Stimulated activated CD8-positive, alpha-beta memory T cell treated with anti-CD3 and anti-CD28 coated beads, Interleukin-4, amount 100 ng/mL, for 24 hours (primary cell): ENCODE measurements around the gene CLDN7.
A peak's percentile ranks its signal among the peaks of the same experiment; 100 is the strongest.

Experiments used
- DNase-seq: peaks from one replicate; pipeline ENCODE4 v3.0.0-alpha.2; 2020; ENCODE audit warnings: low read depth

The CLDN7 gene

DNA sequence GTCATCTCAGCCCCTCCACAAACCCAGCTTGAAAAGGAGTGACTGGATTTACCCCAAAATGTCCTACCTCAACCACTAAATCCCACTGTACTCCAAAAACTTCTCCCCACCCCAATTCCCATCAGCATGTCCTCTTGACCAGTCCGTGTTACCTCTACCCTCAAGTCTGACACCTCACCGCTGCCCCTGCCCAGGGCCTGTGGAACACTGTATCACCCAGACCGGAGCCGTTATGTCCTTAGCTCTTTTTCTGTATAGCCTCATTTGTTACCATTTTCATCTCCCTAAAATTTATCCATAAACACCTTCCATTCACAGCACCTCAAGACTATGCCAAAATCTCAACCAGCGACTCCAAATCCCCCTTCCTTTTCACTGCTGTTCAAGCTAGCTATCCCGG is 25.5 kb downstream of the CLDN7 start:
- DNase-seq = no peak

DNA sequence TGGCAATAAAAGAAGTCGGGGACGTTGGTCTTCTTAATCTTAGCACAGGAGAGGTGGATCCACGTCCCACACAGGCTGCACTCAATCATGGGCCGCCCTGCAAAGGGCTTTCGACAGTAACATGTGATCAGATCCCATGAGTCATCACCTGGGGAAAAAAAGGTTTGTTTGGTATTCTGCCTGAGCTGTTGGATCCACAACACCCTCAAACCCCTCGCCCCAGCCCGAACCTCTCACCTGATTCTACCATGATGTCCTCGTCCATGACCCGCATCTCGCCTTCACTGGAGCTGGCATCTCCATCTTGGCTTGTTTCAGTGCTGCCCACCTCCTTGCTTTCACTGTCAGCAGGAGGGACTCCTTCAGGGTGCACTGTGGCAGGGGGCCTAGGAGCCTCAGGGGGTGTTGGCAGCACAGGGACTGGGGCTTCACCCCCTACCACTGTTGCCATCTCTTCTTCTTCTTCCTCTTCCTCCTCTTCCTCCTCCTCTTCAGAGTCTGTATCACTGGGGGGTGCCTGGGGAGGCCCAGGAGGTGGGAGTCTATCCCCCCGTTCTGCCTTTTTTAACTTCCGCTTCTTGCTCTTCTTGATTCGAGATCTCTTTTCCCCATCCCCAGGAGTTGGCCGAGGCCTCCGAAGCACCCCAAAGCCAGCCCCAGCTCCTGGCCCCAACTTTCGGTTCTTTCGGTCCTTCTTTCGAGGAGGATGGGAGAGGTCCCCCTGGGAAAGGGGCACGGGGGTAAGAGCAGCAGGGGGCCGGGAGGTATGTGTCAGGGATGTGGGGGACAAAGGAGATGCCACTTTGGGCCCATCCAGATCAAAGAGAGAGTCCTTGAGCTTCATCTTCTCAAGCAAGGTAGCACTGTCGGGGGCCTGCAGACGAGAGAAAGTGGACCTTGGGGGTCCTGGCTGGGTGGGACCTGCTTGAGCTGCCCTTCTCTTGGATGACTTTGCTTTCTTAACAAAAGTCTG is 26.3 kb downstream of the CLDN7 start:
- DNase-seq = no peak

DNA sequence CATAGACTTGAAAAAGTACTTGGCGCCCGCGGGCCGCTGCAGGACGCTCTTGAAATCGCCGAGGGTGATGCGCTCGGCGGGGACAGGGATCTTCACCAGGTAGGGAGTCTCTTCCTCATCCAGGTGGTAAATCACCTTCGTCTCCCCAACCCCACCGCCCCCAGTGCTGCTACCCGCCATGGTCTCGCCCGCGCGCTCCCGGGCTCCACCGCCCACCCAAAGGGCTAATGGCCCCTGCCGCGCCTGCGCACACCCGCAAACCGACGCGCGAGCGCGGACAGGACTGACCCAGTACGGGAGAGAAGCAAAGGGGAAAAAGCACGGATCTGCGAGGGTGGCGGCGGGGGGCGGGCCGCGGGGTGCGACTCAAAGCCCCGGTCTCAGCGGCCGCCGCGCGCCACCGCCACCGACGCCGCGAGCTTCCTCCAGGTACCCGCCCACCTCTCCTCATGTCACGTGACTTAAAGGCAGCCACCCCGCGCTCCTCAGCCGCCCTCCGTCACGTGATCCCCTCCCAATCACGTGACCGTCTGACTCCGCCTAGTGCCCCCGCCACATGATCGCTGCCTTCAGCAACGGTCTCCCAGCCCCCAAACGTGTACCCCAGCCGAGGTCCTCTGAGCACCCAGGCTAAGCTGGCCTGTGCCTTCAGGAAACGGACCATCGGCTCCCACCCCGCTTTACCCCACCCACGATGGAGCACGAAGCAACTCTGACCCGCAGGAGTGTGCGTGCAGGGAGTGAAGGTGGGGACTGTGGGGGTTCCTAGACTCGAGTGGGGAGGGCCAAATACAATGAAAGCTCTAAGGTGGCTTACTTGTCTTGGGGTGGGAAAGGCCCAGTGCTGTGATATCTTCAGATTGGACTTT is 28.0 kb downstream of the CLDN7 start, which contains the start of gene DVL2:
TSS of gene DVL2 (minus strand) at position 435 of the 869 bp plus-strand sequence. CDS start at position 180, 255 bp downstream.
- peak; percentile 93 for DNase-seq

DNA sequence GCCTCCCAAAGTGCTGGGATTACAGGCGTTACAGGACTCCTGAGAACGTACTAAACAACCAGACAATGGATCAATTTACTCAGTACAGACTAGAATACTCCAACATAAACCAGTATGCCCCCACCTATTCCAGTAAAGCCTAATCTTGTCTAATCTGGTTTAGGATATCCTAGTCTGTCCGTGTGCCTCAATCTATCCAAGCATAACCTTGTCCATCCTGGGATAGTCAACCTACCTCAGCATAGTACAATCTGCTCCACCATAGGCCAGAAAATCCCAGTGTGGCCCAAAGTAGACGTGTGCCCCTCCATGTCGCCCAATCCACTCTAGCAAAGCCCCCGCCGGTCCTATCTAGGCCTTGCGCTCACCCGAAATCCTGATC is 28.6 kb downstream of the CLDN7 start:
- DNase-seq = no peak

DNA sequence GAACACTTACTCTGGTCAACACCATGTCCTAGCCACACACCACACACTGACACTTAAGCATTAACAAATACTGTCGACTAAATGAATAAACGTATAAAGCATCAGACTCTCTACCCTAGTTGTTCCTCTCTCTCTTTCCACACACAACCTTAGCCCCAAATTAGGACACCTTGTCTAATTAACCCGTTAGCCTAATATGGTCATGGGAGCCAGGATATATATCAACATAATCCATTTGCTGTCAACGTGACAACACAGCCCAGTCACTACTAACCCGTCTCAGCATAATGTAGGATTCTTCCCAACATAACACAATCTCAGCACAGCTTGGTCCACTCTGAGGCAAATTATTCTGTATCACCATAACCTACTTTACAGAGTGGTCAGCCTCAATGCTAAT is 30.2 kb downstream of the CLDN7 start:
- DNase-seq = no peak

DNA sequence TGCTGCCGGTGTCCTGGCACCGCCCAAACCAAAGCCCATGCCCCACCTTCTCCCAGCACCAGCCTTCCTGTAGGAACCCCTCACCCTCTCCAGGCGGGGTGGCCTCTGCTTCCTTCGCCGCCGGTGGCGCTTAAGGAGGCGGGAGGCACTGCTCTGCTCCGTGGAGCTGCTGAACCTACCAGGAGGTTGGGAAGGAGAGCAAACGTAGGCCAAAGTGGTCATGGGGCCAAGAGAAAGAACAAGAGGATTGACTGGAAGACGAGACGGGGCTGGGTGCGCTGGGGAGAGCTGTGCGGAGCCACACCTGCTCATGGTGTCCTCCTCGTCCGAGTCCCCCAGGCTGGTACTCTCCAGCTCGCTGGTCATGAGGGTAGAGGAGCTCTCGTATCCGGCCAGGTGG is 32.8 kb downstream of the CLDN7 start:
- no peak for DNase-seq

DNA sequence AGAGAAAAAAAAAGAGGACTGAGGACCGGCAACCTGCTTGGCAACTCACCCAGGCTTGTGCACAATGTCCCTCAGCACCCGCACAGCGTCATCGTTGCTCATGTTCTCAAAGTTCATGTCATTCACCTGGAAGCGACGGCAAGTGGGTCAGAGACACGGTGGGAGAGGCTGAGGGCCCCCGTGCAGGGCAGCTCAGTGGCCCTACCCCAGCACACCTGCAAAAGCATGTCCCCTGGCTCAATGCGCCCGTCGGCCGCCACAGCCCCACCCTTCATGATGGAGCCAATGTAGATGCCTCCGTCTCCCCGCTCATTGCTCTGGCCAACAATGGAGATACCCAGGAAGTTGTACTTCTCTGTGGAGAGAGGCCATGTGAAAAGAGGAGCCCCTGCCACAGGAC is 33.4 kb downstream of the CLDN7 start:
- DNase-seq = no peak

DNA sequence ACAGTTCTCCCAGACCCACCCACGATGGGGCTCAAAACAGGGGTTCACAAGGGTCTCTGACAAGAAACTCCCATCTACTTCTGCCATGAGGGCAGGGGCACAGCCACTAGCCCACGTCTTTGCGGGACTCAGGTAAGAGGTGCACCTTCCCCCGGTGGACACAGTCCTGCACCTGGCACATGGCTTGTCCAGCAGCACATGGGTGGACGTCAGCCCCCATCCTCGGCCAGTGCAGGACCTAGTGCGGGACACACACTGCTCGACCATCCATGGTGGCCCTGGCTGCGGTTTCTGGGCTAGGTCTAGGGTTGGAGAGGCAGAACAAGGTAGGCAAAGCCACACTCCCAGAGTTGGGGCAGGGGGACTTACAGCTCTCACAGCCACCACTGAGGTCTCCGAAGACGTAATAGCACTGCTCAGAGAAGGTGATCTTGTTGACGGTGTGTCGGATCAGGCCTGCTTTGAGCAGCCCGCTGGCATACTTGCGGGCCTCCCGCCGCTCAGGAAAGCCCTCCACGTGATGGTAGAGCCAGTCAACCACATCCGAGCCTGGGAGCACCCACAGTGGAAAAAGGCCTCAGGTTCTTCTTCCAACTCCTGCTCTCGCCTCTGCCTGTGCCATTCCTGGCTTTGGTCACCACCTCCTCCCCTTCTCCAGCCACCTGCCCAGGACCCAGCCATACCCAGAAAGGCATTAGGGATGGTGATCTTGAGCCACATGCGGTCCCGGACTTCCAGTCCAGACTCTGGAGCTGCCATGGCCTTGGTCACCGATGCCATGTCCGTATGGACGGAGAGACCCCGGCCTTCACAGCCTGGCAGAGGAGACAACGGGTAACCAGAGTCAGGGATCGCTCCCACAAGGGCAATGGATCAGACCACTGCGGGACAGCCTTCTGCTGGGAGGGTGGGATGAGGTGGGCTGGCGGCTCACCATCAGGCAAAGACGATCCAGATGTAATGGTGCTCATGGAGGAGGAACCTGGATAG is 35.3 kb downstream of the CLDN7 start:
- no peak for DNase-seq

DNA sequence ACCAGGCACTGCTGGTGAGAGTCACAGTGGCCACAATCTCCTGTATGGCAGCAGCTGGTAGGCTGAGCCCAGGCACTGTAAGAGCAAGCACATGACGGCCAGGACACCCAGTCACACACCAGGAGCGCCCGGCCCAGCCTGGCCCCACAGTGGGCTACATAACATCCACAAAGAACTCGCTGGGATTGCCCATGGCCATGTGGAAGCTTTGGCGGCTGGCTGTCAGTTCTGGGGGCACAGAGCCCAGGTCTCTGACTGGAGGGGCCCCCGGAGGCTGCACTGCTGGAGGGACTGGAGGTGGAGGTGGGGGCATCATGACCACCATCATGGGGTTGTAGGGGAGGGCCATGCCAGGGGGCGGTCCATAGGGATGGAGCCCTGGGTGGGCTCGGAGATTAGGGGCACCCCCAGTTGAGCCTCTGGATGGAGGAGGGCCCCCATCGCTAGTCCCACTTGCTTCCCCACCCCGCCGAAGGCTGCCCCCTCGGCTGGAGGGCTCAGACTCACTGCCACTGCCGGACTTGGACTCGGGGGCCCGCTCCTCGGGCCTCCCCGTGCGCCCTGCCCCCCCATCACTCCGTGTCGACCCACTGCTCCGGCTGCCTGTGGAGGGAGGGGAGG is 36.5 kb downstream of the CLDN7 start:
- DNase-seq = no peak

DNA sequence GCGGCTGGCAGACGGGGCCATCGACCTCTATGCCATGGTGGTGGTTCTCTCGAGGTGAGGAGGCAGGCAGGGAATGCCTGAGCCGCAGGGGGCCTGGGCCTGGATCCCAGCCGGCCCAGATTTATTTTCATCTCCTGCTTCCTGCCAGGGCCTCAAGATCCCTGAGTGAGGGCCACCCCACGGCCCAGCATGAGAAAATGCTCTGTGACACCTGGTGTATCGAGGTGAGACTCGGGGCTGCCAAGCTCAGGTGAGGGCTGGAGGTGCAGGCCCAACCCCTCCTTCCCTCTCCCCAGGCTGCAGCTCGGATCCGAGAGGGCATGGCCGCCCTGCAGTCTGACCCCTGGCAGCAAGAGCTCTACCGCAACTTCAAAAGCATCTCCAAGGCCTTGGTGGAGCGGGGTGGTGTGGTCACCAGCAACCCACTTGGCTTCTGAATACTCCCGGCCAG is 37.6 kb downstream of the CLDN7 start:
- DNase-seq = no peak

DNA sequence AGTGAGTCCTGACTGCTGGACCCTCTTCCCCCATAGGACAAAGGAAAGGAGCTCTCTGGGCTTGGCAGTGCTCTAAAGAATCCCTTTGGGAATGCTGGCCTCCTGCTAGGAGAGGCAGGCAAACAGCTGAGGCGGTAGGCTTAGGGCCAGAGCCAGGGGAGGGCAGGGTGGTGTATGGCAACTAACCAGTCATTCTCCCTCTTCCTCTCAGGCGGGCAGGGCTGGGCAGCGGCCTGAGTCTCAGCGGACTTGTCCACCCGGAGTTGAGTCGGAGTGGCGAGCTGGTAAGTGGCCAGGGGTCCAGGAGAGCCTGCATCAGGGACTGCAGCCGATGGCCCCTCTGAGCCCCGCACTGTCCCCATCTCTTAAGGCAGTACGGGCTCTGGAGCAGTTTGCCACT is 38.2 kb downstream of the CLDN7 start:
- no peak for DNase-seq

DNA sequence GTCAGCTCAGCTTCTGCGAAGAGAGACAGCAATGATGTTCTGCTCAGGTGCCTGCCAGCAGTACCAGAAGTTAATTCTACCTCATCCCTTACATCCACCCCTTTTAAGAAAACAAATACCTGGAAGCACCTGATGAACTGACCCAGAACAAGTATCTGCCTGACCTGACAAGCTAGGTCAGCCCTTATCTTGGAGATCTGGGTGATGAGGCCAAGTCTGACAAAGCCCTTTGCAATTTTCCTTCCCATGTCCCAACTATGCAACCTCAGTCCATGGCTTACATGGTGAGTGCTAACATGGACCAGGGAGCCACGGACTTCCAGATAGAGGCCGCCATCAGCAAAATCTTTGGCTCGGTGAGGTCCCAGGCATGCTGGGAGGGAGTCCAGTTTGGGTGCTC is 38.9 kb downstream of the CLDN7 start:
- no peak for DNase-seq

DNA sequence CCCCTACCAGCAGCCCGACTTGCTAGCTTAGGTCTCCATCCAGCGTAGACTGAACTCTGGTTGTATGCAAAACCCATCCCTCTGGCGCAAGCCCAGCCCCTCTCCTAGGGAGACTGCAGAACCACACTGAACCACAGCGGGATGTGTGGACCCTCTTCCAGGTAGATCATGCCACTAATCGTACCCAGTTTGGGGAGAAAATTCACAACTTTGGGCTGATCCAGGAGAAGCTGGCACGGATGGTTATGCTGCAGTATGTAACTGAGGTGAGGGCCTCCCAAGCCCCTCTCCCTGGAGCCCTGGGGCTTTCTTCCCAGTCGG is 39.3 kb downstream of the CLDN7 start:
- no peak for DNase-seq

DNA sequence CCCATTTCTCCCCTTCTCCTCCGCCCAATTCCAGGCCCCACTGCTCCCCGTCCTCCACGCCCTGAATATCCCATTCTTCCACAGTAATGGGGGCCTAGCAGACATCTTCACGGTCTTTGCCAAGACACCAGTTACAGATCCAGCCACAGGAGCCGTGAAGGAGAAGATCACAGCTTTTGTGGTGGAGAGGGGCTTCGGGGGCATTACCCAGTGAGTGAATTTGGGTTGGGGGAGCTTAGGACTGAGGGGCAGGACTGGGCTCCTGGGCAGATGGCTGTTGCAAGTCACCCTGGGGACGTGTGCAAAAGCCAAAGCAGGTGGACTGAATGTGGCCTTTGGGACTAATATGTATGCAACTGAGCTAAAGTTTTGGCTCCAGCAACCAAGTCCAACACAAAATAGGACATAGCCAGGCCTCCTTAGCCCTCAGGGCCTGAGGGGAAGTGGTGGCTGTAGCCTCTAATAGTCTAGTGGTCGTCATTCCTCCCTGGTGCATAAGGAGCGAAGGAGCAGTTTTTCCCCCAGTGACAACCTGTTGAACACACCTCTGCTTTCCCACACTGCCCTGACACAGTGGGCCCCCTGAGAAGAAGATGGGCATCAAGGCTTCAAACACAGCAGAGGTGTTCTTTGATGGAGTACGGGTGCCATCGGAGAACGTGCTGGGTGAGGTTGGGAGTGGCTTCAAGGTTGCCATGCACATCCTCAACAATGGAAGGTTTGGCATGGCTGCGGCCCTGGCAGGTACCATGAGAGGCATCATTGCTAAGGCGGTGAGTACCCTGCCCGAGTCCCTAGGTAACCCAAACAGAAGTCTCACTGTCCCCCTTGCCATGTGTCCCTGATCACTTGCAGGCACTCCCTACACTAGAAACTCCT is 39.9 kb downstream of the CLDN7 start:
- DNase-seq = no peak

DNA sequence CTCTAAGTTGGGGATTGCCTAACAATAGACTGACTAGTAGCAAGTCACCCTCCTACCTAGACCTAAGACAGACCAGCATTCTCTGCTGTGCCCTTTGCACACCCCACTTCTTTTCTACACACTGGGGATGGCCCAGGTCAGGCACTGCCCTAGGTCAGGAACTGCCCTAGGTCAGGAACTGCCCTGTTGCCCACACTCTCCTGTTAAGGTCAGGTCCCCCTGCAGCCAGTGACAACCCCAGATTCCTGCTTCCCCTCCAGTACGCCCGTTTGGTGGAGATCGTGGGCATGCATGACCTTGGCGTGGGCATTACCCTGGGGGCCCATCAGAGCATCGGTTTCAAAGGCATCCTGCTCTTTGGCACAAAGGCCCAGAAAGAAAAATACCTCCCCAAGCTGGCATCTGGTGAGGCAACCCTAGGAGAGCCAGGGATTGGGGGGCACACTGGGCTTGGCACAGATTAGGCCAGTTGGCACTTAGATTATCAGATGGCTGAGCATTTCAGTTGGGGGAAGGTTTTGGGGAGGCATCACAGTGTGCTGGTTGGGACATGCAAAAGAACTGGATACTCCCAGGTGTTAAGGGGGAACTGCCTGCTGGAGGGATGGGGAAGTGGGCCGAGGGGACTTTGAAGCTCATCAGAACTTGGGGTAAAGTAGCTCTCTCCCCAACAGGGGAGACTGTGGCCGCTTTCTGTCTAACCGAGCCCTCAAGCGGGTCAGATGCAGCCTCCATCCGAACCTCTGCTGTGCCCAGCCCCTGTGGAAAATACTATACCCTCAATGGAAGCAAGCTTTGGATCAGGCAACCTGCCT is 40.8 kb downstream of the CLDN7 start:
- no peak for DNase-seq

DNA sequence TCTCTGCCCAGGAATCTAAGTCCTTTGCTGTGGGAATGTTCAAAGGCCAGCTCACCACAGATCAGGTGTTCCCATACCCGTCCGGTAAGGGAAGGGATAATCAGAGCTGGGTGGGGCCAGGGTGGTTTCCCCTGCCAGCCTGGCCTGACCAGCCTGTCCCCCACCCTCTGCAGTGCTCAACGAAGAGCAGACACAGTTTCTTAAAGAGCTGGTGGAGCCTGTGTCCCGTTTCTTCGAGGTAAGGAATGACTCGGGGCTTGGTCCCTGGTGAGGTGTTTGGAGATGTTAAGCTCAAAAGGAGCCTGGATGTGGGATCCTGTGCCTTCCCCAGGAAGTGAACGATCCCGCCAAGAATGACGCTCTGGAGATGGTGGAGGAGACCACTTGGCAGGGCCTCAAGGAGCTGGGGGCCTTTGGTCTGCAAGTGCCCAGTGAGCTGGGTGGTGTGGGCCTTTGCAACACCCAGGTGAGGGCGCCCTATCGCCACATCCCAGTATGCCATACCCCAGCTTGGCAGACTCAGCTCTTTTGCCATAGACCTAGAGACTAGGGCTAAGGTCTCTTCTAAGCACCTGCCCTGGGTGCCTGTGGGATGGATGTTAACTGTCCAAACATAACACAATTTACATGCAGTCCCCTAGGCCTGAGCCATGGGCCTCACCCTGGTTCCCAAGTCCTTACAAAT is 41.5 kb downstream of the CLDN7 start:
- DNase-seq = peak; percentile 43

DNA sequence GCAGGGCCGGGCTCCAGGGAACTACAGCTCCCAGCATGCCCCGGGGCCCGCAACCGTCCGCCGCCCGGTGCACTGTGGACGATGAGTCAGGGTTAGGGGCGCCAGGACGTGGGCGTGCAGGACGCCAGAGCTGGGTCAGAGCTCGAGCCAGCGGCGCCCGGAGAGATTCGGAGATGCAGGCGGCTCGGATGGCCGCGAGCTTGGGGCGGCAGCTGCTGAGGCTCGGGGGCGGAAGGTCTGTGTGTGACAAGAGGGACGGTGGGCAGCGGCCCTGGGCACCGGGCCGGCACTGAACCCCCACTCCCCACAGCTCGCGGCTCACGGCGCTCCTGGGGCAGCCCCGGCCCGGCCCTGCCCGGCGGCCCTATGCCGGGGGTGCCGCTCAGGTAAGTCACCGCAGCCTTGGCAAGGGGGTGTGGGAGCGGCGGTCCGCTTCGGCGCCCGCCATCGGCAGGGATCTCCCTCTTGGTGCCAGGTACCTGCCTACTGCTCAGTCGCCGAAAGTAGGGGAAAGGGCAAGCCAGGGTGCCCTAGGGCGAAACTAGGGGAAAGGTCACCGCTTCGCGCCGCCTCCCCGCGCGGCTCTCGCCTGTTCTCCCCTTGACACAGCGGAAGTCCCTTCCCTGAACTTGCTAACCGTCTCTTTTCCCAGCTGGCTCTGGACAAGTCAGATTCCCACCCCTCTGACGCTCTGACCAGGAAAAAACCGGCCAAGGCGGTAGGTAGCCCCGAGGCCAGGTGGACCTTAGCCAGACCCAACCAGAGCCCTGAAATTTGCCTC is 42.3 kb downstream of the CLDN7 start, which contains the start of the genes ACADVL and DLG4:
TSS of gene ACADVL (plus strand) at position 127 of the 781 bp plus-strand sequence. CDS start at position 174, 47 bp downstream.
TSS of gene DLG4 (minus strand) at position 25 of the 781 bp plus-strand sequence.
- DNase-seq = peak; percentile 78
